Body of pancreas (tissue), 4 donors: ENCODE results near the gene PACS2.

Experiments
- POLR2A ChIP-seq, 3 donors: fragments of 450-650 bp; IDR thresholded peaks; one replicate each; pipeline ENCODE4 v1.6.1; 2016; ENCODE audit warnings: antibody characterized with exemption in 3 of 3, mild to moderate bottlenecking in 2 of 3
- TF ChIP-seq, protein P1 (sequence below), 7 experiments: fragments of 450-650 bp in 4 of 7; fragments of 200-600 bp in 3 of 7; sonication (generic) in 3 of 7; IDR thresholded peaks; one replicate each; pipeline ENCODE4 v1.5.1; 2016 to 2019; ENCODE audit warnings: antibody characterized with exemption in 7 of 7

DNA sequence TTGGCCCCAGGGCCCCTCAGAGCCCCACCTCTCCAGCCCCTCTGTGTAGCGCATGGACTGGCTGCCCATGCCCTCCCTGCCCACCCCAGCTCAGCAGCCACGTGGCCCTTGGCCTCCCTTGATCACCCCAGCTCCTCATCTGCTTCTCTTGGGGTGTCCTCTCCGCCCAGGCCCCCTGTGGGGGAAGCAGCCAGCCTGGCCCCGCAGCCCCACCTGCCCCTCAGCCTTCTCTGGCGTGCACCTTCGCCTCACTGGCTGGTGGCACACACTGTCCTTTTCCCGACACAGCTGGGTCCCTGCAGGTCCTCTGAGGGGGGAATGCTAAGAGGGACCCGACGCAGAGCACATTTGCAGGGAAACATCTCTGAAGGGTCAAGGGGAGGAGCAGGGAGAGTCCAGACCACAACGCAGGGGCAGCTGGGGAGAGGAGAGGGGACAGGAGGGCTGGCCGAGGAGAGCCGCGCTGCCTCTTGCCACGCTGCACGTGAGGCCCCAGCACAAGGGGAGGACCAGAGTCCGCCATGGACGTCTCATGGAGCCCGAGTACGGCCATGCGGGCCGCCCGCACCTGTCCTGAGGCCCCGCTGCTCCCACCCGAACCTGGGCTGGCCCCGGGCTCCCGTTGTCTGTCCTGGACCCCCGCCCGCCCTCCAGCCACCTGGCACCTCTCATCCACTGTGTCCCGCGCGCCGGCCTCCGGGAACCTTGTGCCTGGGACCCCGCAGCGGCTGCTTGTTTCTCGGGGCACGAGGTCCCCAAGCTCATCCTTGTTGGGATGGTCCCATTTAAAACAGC, 36.1 kb downstream of the PACS2 start:
- TF ChIP-seq, protein P1, sequence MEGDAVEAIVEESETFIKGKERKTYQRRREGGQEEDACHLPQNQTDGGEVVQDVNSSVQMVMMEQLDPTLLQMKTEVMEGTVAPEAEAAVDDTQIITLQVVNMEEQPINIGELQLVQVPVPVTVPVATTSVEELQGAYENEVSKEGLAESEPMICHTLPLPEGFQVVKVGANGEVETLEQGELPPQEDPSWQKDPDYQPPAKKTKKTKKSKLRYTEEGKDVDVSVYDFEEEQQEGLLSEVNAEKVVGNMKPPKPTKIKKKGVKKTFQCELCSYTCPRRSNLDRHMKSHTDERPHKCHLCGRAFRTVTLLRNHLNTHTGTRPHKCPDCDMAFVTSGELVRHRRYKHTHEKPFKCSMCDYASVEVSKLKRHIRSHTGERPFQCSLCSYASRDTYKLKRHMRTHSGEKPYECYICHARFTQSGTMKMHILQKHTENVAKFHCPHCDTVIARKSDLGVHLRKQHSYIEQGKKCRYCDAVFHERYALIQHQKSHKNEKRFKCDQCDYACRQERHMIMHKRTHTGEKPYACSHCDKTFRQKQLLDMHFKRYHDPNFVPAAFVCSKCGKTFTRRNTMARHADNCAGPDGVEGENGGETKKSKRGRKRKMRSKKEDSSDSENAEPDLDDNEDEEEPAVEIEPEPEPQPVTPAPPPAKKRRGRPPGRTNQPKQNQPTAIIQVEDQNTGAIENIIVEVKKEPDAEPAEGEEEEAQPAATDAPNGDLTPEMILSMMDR (IDR thresholded peaks at IDR 0.05): no peak
- TF ChIP-seq POLR2A (IDR thresholded peaks at IDR 0.05): no peak
